Parathyroid adenoma (tissue), 2 donors: ENCODE measurements around the gene MSI2.

Experiments
- H2AFZ ChIP-seq: fragments of 300-600 bp; sonication (generic); one replicate; pipeline ENCODE4 v1.7.0; 2017; ENCODE audit warnings: antibody characterized with exemption, mild to moderate bottlenecking
- H3K27ac ChIP-seq: fragments of 300-600 bp; sonication (generic); one replicate; pipeline ENCODE4 v1.7.0; 2017
- H3K27me3 ChIP-seq: fragments of 300-600 bp; sonication (generic); one replicate; pipeline ENCODE4 v1.7.0; 2017; ENCODE audit warnings: low read length; ENCODE audit not compliant: control insufficient read depth, insufficient read depth
- H3K36me3 ChIP-seq: fragments of 300-600 bp; sonication (generic); one replicate; pipeline ENCODE4 v1.7.0; 2017; ENCODE audit warnings: low read length; ENCODE audit not compliant: control insufficient read depth, insufficient read depth
- H3K4me1 ChIP-seq: fragments of 300-600 bp; sonication (generic); one replicate; pipeline ENCODE4 v1.7.0; 2017; ENCODE audit warnings: control low read depth
- H3K4me2 ChIP-seq: fragments of 300-600 bp; sonication (generic); one replicate; pipeline ENCODE4 v1.7.0; 2017; ENCODE audit warnings: low read length
- H3K4me3 ChIP-seq: fragments of 300-600 bp; sonication (generic); one replicate; pipeline ENCODE4 v1.7.0; 2017; ENCODE audit warnings: low read depth, low read length
- H3K79me2 ChIP-seq: fragments of 300-600 bp; sonication (generic); one replicate; pipeline ENCODE4 v1.7.0; 2017; ENCODE audit warnings: control low read depth
- H3K9ac ChIP-seq: fragments of 300-600 bp; sonication (generic); one replicate; pipeline ENCODE4 v1.7.0; 2017; ENCODE audit warnings: mild to moderate bottlenecking
- H3K9me3 ChIP-seq: fragments of 300-600 bp; sonication (generic); one replicate; pipeline ENCODE4 v1.7.0; 2017; ENCODE audit warnings: low read length; ENCODE audit not compliant: control insufficient read depth
- TF ChIP-seq, protein P1 (sequence below): fragments of 300-600 bp; sonication (generic); IDR thresholded peaks from one replicate; pipeline ENCODE4 v1.7.0; 2017; ENCODE audit warnings: antibody characterized with exemption, mild to moderate bottlenecking
- donor health status: primary hyperparathyroidism.

MSI2 gene

GRCh38 chr17:57567251-57567650 is 310.9 kb downstream of the MSI2 start:
- no peak overlapping the region for H3K27ac ChIP-seq
- peaks cover 42% of the 10 kb centered on the region for H3K4me1 ChIP-seq
- no peak overlapping the region for H3K4me3 ChIP-seq
- H3K36me3 ChIP-seq, result no peaks in the 10 kb centered on the region
- TF ChIP-seq, protein P1, sequence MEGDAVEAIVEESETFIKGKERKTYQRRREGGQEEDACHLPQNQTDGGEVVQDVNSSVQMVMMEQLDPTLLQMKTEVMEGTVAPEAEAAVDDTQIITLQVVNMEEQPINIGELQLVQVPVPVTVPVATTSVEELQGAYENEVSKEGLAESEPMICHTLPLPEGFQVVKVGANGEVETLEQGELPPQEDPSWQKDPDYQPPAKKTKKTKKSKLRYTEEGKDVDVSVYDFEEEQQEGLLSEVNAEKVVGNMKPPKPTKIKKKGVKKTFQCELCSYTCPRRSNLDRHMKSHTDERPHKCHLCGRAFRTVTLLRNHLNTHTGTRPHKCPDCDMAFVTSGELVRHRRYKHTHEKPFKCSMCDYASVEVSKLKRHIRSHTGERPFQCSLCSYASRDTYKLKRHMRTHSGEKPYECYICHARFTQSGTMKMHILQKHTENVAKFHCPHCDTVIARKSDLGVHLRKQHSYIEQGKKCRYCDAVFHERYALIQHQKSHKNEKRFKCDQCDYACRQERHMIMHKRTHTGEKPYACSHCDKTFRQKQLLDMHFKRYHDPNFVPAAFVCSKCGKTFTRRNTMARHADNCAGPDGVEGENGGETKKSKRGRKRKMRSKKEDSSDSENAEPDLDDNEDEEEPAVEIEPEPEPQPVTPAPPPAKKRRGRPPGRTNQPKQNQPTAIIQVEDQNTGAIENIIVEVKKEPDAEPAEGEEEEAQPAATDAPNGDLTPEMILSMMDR, result no peak
- no peak overlapping the region for H3K9ac ChIP-seq
- no peak overlapping the region for H3K4me2 ChIP-seq
- H3K79me2 ChIP-seq, result peaks cover 76% of the 10 kb centered on the region
- H2AFZ ChIP-seq, result no peak overlapping the region
- H3K27me3 ChIP-seq, result no peaks in the 10 kb centered on the region
- H3K9me3 ChIP-seq, result no peaks in the 10 kb centered on the region

GRCh38 chr17:57568340-57568739 is 312.0 kb downstream of the MSI2 start:
- H3K27me3 ChIP-seq, result no peaks in the 10 kb centered on the region
- H3K9ac ChIP-seq, result no peak overlapping the region
- H3K36me3 ChIP-seq, result no peaks in the 10 kb centered on the region
- no peak overlapping the region for H3K27ac ChIP-seq
- no peak overlapping the region for H2AFZ ChIP-seq
- no peak overlapping the region for H3K4me2 ChIP-seq
- H3K9me3 ChIP-seq, result no peaks in the 10 kb centered on the region
- no peak overlapping the region for H3K4me3 ChIP-seq
- H3K79me2 ChIP-seq, result peaks cover 81% of the 10 kb centered on the region
- TF ChIP-seq, protein P1, result no peak
- H3K4me1 ChIP-seq, result peaks cover 44% of the 10 kb centered on the region

GRCh38 chr17:57569021-57569420 is 312.7 kb downstream of the MSI2 start:
- Histone ChIP-seq H2AFZ (no peak overlapping the region), H3K9ac (no peak overlapping the region), H3K79me2 (peaks cover 83% of the 10 kb centered on the region), H3K4me1 (peaks cover 48% of the 10 kb centered on the region), H3K27me3 (no peaks in the 10 kb centered on the region), H3K4me2 (no peak overlapping the region), H3K27ac (no peak overlapping the region), H3K36me3 (no peaks in the 10 kb centered on the region), H3K4me3 (no peak overlapping the region), H3K9me3 (no peaks in the 10 kb centered on the region)
- TF ChIP-seq, protein P1, result no peak

DNA sequence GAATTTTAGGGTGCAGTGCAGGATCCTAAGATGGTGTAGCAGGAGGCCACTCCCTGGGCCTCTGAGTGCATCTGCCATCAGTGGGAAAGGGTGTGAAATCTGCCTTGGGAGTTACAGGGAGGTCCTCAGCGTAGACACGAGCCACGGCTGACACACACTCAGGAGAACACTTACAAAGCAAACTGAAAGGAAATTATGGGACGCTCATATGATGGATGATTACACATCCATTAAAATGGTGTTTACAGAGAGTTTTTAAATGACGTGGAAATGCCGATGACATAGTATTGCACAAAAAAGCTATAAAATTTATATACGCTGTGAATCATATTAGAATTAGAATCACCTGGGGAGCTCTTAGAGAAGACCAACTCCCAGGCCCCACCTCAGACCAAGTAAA is 313.5 kb downstream of the MSI2 start:
- Histone ChIP-seq H3K4me1 (peaks cover 45% of the 10 kb centered on the region), H3K4me3 (no peak overlapping the region), H3K36me3 (no peaks in the 10 kb centered on the region), H3K9ac (no peak overlapping the region), H3K27me3 (no peaks in the 10 kb centered on the region), H3K27ac (no peak overlapping the region), H3K9me3 (no peaks in the 10 kb centered on the region), H2AFZ (no peak overlapping the region), H3K4me2 (no peak overlapping the region), H3K79me2 (peaks cover 81% of the 10 kb centered on the region)
- TF ChIP-seq, protein P1, result no peak

- H3K79me2 ChIP-seq, result peaks cover 79% of the 10 kb centered on the region
- no peak overlapping the region for H3K4me2 ChIP-seq
- no peaks in the 10 kb centered on the region for H3K27me3 ChIP-seq
- H3K4me3 ChIP-seq, result no peak overlapping the region
- H3K27ac ChIP-seq, result no peak overlapping the region
- peaks cover 38% of the 10 kb centered on the region for H3K4me1 ChIP-seq
- H3K9ac ChIP-seq, result no peak overlapping the region
- H2AFZ ChIP-seq, result no peak overlapping the region
- TF ChIP-seq, protein P1, result no peak
- H3K9me3 ChIP-seq, result no peaks in the 10 kb centered on the region
- no peaks in the 10 kb centered on the region for H3K36me3 ChIP-seq
Measured at GRCh38 chr17:57570724-57571344, 314.5 kb downstream of the MSI2 start.
